Measurements from ENCODE around the gene ITCH.
"Not testable (repeated sequence)": the region's sequence is repeated elsewhere in the genome, so short reads cannot be mapped to it uniquely, and the experiment has no call there.

Gene ITCH

DNA sequence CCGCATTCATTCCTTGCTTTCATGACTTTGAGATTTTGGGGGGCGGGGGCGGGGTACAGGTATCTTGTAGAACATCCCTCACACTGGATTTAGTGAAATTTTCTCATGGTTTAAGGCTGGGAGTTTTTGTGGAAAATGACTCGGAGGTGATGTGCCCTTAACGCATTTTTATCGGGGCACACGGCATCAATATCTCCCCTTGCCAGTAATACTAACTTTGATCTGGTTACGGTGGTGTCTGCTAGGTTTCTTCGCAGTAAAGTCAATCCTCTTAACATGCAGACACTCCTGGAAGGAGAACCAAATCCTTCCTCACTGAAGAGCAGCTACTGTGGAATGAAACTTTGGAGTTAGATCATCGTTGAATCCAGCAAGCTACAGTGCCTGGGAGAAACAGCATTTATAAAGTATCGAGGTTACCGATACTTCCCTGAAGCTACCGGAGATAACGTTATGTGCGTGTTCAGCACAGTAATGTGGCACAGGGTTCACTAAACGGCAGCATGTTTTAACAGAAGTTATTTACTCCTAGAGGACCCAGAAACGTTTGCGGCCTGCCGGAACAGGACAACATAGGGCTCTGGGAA is 151.9 kb downstream of the ITCH start:
- DNase-seq: no peak

GRCh38 chr20:34515484-34516246 is 152.6 kb downstream of the ITCH start:
- peak; percentile 53 to 90 (median 58) for DNase-seq

- DNase-seq: peak; percentile 81 to 94 (median 91)
These were observed 153.4 kb downstream of the ITCH start, which contains the start of gene DYNLRB1 for GRCh38 chr20:34516247-34517113. Gene DYNLRB1, plus strand, starts transcription at chr20:34516422. Its CDS starts 37 bp downstream, at chr20:34516459.

GRCh38 chr20:34517114-34517505 is 154.0 kb downstream of the ITCH start:
- DNase-seq: peak in 1 of 5 experiments; percentile 56

- DNase-seq: not testable (repeated sequence)
These were observed 155.8 kb downstream of the ITCH start for GRCh38 chr20:34518863-34519262.

DNA sequence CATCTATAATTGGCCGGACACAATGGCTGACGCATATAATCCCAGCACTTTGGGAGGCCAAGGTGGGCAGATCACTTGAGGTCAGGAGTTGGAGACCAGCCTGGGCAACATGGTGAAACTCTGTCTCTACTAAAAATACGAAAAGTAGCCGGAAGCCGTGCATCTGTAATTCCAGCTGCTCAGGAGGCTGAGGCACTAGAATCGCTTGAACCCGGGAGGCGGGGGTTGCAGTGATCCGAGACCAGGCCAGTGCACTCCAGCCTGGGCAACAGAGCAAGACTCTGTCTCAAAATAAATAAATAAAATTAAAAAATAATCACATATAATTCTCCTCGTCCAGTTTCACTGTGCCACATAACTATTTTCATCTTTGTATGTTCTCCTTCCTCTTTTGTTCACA is 156.8 kb downstream of the ITCH start:
- not testable (repeated sequence) for DNase-seq

DNA sequence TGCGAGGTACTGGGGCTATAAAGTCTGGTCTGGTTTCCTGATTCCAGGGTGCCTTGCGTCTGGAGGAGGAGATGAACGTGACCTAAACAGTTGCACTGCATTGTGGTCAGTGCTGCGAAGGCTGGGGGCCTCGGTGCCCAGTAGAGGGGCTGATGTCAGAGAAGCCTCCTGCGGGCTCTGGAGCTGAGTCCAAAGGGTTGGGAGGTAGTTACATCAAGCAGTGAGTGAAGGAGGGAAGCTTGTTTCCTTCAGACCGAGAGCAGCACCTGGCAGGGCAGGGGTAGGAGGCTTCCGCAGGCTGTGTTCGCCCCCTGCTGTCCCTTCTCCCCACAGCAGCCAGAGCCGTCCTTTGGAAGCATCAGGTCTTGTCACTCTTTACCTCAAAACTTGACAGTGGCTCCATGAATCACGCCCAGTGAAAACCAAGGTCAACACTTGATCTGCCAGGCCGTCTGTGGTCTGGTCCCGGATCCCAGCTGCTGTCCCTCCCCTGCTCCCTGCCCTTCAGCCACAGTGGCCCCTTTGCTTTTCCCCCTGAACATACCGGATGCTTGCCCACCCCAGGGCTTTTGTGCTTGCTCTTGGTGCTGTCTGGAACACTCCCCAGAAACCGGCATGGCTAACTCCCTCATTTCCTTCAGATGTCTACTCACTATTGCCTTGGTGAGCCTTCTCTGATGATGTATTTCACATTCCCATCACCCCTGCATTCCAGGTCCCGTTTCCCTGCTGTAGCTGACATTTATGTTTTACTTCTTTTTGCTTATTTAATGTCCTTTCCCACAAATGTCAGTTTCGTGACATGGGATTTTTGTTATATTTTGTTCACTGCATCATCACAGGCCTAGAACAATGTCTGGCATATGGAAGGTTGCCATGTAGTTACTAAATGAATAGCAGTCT is 160.1 kb downstream of the ITCH start:
- peak in 4 of 5 experiments; percentile 12 to 51 (median 31) for DNase-seq

DNA sequence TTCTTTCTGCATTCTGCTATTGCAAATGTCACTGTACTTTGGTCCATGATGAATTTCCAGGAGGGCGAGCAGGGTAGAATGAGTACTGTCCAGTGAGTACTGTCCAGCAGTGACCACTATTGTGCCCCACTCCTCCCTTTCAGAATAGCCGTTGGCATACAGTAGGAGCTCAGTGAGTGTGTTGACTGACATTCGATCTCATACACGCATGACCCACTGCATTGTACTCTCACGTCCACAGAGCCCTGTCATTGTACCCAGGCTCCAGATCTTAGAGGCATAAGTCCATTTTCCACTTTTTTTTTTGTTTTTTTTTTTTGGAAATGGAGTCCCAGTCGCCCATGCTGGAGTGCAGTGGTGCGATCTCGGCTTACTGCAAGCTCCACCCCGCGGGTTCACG is 161.4 kb downstream of the ITCH start:
- no peak for DNase-seq

- no peak for DNase-seq
These were observed 162.3 kb downstream of the ITCH start for GRCh38 chr20:34525342-34525708.

DNA sequence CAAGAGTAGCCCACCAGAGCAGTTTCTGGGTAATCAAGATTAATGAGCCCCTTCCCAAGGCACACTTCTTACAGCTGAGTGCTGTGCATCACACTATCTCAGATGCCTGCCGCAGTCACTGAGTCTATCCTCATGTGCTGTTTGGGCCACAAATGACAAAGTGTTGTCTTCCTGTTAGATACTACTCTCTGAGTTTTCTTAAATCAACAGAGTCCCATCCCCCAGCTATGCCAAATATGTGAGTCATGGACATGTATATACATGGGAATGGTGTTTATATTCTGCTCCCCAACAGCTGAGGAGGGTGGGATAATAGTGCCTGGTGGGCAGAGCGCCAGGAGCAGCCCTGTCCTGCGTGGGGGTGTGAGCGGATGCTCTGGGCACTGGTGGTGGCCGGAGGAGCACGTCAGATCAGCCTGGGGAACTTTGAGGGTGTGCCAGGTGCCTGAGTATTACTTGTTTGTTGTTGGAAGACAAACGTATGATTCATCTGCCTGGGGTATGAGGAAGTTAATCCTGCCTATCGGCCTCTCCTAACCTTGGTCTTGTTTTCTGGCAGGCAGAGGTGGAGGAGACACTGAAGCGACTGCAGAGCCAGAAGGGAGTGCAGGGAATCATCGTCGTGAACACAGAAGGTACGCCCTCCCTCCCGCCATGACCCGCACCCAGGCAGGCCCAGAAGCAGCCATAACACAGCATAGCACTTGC is 162.8 kb downstream of the ITCH start:
- DNase-seq: no peak

DNA sequence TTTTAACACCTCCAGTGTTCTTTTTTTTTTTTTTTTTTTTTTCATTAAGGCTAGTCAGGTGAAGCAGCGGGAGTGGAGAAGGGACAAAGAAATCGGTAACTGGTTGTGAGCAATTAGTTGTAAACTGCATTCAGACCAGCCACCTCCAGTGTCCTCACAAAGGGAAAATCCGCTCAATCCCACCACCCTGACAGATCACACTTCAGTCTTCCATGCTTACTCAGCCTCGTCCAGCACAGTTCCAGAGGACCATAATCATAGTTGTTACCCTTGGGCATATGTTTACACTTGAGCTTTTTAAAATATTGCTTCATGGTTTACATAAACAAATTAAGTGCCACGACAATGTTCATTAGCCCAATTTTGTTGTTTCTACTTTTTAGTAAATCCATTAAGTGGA is 163.4 kb downstream of the ITCH start:
- DNase-seq: no peak

DNA sequence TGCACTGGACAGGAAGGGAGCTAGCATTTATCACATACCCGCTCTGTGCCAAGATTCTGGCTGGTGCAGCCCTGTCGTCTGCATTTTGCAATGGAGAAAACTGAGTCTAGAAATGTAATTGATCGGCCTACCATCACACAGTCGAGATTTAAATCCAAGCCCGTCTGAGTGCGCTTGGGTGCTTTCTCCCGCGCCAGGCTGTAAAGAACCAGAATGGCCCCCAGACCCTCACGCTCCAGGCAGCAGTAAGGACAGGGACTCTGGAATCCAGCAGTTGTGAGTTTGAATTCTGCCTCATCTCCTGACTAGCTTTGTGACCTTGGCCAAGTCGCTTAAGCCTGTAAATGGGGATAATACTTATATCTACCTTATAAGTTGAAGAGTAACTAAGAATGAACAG is 163.9 kb downstream of the ITCH start:
- no peak for DNase-seq

GRCh38 chr20:34528921-34529297 is 165.8 kb downstream of the ITCH start:
- no peak for DNase-seq

- no peak for DNase-seq
These were observed 166.7 kb downstream of the ITCH start for GRCh38 chr20:34529742-34530141.

DNA sequence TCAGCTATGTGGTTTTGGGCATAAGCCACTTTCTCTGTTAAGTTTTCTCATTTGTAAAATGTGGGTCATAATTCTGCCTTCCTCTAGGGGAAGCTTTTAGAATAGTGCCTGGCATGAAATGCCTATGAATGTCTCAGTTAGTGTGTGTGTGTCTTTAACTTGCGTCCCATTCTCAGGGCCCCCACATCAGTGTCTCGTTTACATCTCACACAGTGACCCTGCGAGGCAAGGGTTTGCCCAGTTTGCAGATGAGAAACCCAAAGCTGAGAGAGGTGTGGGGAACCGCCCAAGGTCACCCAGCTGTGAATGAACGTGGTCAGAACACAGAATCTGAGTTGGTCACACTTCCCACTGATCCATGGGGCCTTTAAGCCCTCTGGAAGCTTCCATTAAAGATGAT is 167.3 kb downstream of the ITCH start:
- DNase-seq: no peak

- DNase-seq: no peak
These were observed 168.7 kb downstream of the ITCH start for GRCh38 chr20:34531608-34532265.

- DNase-seq: no peak
These were observed 169.2 kb downstream of the ITCH start for GRCh38 chr20:34532320-34532719.

- no peak for DNase-seq
These were observed 169.7 kb downstream of the ITCH start for GRCh38 chr20:34532756-34533155.

DNA sequence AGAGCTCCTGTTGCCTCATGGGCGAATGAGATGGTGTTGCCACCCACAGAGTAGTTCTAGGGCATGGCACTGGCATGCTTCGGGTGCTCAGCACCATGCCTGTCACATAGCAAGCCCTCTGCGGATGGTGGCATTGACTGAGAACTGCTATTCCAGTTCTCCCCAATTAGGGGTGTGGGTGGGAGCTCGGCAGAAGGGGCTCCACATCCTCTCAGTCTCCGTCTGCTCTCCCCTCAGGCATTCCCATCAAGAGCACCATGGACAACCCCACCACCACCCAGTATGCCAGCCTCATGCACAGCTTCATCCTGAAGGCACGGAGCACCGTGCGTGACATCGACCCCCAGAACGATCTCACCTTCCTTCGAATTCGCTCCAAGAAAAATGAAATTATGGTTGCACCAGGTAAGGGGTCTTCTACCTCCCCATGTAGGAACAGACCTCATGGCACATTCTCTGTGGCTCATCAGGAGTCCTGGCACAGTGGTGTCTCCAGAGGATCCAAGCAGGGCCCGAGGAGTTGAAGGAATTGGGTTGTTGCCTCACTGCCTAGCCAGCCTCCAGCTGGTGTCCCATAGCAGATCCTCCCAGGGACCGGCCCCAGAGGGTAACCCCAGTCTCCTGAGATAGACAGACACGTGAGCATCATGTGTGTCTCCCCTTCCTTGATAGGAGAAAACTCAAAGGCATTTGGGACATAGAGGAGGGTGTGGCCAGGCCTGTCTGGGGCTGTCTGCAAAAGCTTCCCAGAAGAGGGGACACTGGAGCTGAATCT is 171.5 kb downstream of the ITCH start:
- DNase-seq: no peak

GRCh38 chr20:34535301-34535840 is 172.3 kb downstream of the ITCH start:
- DNase-seq: no peak

Measured in T-helper 2 cell (primary cell).